Cardiac fibroblast (primary cell): ENCODE data around the gene CD55.

Source experiments
- DNase-seq, 2 donors: peaks; one replicate each; pipeline versions ENCODE4 v3.0.0 to v3.0.0-alpha.2; 2010; ENCODE audit warnings: low read depth in 2 of 2
- H3K4me3 ChIP-seq, 2 donors: replicated peaks in 1 of 2; 1 replicate in 1 of 2; 2 replicates in 1 of 2; pipeline ENCODE4 v1.5.1; 2011; ENCODE audit warnings: low read depth in 2 of 2, low read length in 2 of 2, mild to moderate bottlenecking in 2 of 2, moderate library complexity in 1 of 2
- CTCF ChIP-seq: IDR thresholded peaks from one replicate; pipeline ENCODE4 v1.5.1; 2011; ENCODE audit warnings: low read depth, mild to moderate bottlenecking, low read length, inconsistent platforms

Gene CD55

DNA sequence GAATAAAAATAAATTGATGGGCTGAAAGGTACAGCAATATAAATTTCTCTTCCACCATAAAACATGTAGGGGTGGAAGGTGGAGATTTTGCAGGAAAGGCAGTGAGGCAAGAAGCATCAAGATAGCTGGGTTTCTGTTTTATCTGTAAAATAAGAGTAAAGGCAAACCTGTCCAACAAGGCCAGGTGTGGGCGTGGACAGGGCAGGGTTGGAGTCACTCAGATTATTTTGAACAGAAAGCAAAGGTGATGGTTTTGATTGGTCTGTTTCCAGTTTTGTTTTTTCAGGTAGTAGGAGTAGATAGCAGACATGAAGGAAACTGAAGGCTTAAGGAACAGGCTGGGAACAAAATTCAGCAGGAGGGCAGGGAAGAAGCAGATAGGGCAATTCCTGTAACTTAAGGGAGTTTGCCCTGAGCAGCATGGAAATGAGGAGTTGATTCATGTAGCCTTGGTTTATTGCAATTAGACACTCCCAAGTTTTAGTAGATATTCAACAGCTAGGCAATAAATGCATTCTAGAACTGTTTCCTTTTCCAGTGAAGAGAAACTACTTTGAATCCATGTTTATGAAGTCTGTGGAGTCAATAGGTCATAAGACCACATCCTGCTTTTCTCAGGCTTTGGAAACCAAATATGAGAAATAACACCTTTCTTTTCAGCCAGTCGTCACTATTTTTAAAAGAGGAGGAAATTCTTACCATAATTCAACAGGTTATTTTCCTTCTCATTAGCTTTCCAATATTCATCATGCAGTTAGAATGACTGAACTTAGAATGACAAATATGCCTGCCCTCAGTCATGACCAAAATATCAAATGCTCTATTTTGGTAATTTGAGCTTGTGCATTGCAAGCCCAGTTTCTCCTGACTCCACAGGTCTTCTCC lies 38.7 kb upstream of the CD55 start:
- peak in 1 of 2 donors; percentile 5 for DNase-seq
- H3K4me3 ChIP-seq = no peak overlapping the region
- TF ChIP-seq CTCF = no peak

GRCh38 chr1:207283421-207283820 lies 38.1 kb upstream of the CD55 start:
- TF ChIP-seq CTCF = no peak
- no peak for DNase-seq

GRCh38 chr1:207284209-207284897 lies 37.1 kb upstream of the CD55 start:
- no peak for TF ChIP-seq CTCF
- DNase-seq = peak in 1 of 2 donors; percentile 8
- H3K4me3 ChIP-seq = no peak overlapping the region

More at GRCh38 chr1:207283421-207283820, 38.1 kb upstream of the CD55 start:
- H3K4me3 ChIP-seq = no peak overlapping the region

GRCh38 chr1:207286786-207287468 lies 34.6 kb upstream of the CD55 start:
- no peak overlapping the region for H3K4me3 ChIP-seq
- no peak for DNase-seq
- TF ChIP-seq CTCF = no peak

- TF ChIP-seq CTCF = no peak
- no peak for DNase-seq
Measured at GRCh38 chr1:207288315-207288714, 33.2 kb upstream of the CD55 start.

GRCh38 chr1:207289756-207290155 lies 31.7 kb upstream of the CD55 start:
- no peak for TF ChIP-seq CTCF
- no peak overlapping the region for H3K4me3 ChIP-seq
- DNase-seq = no peak

More at GRCh38 chr1:207288315-207288714, 33.2 kb upstream of the CD55 start:
- H3K4me3 ChIP-seq = no peak overlapping the region
